Duodenal mucosa (tissue), 2 donors: ENCODE measurements around the gene FAR2.
"Not testable (repeated sequence)": the region's sequence is repeated elsewhere in the genome, so short reads cannot be mapped to it uniquely, and the experiment has no call there.

Experiments
- H3K27ac ChIP-seq: one replicate; pipeline ENCODE4 v1.7.0; 2013; ENCODE audit warnings: low read depth, low read length
- H3K27me3 ChIP-seq, 2 donors: one replicate each; pipeline ENCODE4 v1.7.0; 2013; ENCODE audit warnings: low read length in 2 of 2, control low read depth in 1 of 2; ENCODE audit not compliant: insufficient read depth in 2 of 2, control insufficient read depth in 1 of 2
- H3K36me3 ChIP-seq, 2 donors: one replicate each; pipeline ENCODE4 v1.7.0; 2013; ENCODE audit warnings: low read length in 2 of 2, control low read depth in 1 of 2; ENCODE audit not compliant: insufficient read depth in 2 of 2, control insufficient read depth in 1 of 2
- H3K4me1 ChIP-seq, 2 donors: one replicate each; pipeline ENCODE4 v1.7.0; 2013; ENCODE audit warnings: low read length in 2 of 2, control low read depth in 1 of 2; ENCODE audit not compliant: insufficient read depth in 2 of 2, control insufficient read depth in 1 of 2
- H3K4me3 ChIP-seq, 2 donors: one replicate each; pipeline ENCODE4 v1.7.0; 2013; ENCODE audit warnings: low read length in 2 of 2, low read depth in 1 of 2
- H3K9ac ChIP-seq, 2 donors: one replicate each; pipeline ENCODE4 v1.7.0; 2013; ENCODE audit warnings: low read length in 2 of 2, low read depth in 1 of 2
- H3K9me3 ChIP-seq, 2 donors: one replicate each; pipeline ENCODE4 v1.7.0; 2013; ENCODE audit warnings: low read length in 2 of 2, control low read depth in 1 of 2; ENCODE audit not compliant: control insufficient read depth in 1 of 2

FAR2 gene

GRCh38 chr12:29244159-29244765 lies 95.2 kb downstream of the FAR2 start:
- peaks cover 17 to 33% of the 10 kb centered on the region in 2 donors for H3K4me1 ChIP-seq
- no peak overlapping the region for H3K9ac ChIP-seq
- H3K27ac ChIP-seq, result no peak overlapping the region
- H3K4me3 ChIP-seq, result no peak overlapping the region
- no peaks in the 10 kb centered on the region for H3K36me3 ChIP-seq
- H3K9me3 ChIP-seq, result no peaks in the 10 kb centered on the region
- no peaks in the 10 kb centered on the region for H3K27me3 ChIP-seq

- Histone ChIP-seq H3K36me3 (no peaks in the 10 kb centered on the region), H3K4me3 (no peak overlapping the region), H3K9me3 (no peaks in the 10 kb centered on the region), H3K4me1 (peaks cover 17 to 33% of the 10 kb centered on the region in 2 donors), H3K27ac (no peak overlapping the region), H3K9ac (no peak overlapping the region), H3K27me3 (no peaks in the 10 kb centered on the region)
Observed at GRCh38 chr12:29245246-29245645, 96.2 kb downstream of the FAR2 start.

GRCh38 chr12:29249930-29250329 lies 100.9 kb downstream of the FAR2 start:
- H3K9ac ChIP-seq, result no peak overlapping the region
- H3K27me3 ChIP-seq, result no peaks in the 10 kb centered on the region
- no peak overlapping the region for H3K4me3 ChIP-seq
- no peak overlapping the region for H3K27ac ChIP-seq
- no peaks in the 10 kb centered on the region for H3K9me3 ChIP-seq
- H3K36me3 ChIP-seq, result no peaks in the 10 kb centered on the region
- H3K4me1 ChIP-seq, result peaks cover 0 to under 1% of the 10 kb centered on the region in 2 donors

- no peaks in the 10 kb centered on the region for H3K27me3 ChIP-seq
Observed at GRCh38 chr12:29253906-29254625, 105.0 kb downstream of the FAR2 start.

GRCh38 chr12:29255042-29255441 lies 106.0 kb downstream of the FAR2 start:
- Histone ChIP-seq H3K4me3 (no peak overlapping the region), H3K4me1 (peaks cover 0 to 4% of the 10 kb centered on the region in 2 donors), H3K27ac (no peak overlapping the region), H3K36me3 (no peaks in the 10 kb centered on the region), H3K9ac (no peak overlapping the region), H3K9me3 (no peaks in the 10 kb centered on the region), H3K27me3 (no peaks in the 10 kb centered on the region)

More at GRCh38 chr12:29253906-29254625, 105.0 kb downstream of the FAR2 start:
- Histone ChIP-seq H3K27ac (no peak overlapping the region), H3K4me1 (peaks cover 0 to 4% of the 10 kb centered on the region in 2 donors), H3K4me3 (no peak overlapping the region), H3K36me3 (no peaks in the 10 kb centered on the region), H3K9me3 (no peaks in the 10 kb centered on the region), H3K9ac (no peak overlapping the region)

GRCh38 chr12:29256598-29256997 lies 107.5 kb downstream of the FAR2 start:
- Histone ChIP-seq H3K9me3 (peaks cover 0 to 2% of the 10 kb centered on the region in 2 donors), H3K9ac (no peak overlapping the region), H3K4me1 (peaks cover 0 to 4% of the 10 kb centered on the region in 2 donors), H3K4me3 (no peak overlapping the region), H3K27ac (no peak overlapping the region), H3K27me3 (no peaks in the 10 kb centered on the region), H3K36me3 (no peaks in the 10 kb centered on the region)

GRCh38 chr12:29257687-29258086 lies 108.6 kb downstream of the FAR2 start:
- not testable (repeated sequence) for H3K27me3 ChIP-seq, H3K27ac ChIP-seq, H3K36me3 ChIP-seq, H3K4me3 ChIP-seq, H3K9ac ChIP-seq, H3K4me1 ChIP-seq, H3K9me3 ChIP-seq

GRCh38 chr12:29264424-29264823 lies 115.3 kb downstream of the FAR2 start:
- Histone ChIP-seq H3K4me3 (no peak overlapping the region), H3K27ac (no peak overlapping the region), H3K27me3 (no peaks in the 10 kb centered on the region)

GRCh38 chr12:29269706-29270408 lies 120.8 kb downstream of the FAR2 start:
- Histone ChIP-seq H3K9me3 (no peaks in the 10 kb centered on the region), H3K36me3 (peaks cover 0 to 5% of the 10 kb centered on the region in 2 donors), H3K9ac (no peak overlapping the region), H3K4me1 (no peaks in the 10 kb centered on the region), H3K4me3 (no peak overlapping the region), H3K27ac (no peak overlapping the region), H3K27me3 (no peaks in the 10 kb centered on the region)

More at GRCh38 chr12:29264424-29264823, 115.3 kb downstream of the FAR2 start:
- peaks cover 0 to 2% of the 10 kb centered on the region in 2 donors for H3K9me3 ChIP-seq
- no peaks in the 10 kb centered on the region for H3K36me3 ChIP-seq
- no peak overlapping the region for H3K9ac ChIP-seq
- H3K4me1 ChIP-seq, result no peaks in the 10 kb centered on the region

- peaks cover 0 to 5% of the 10 kb centered on the region in 2 donors for H3K36me3 ChIP-seq
- no peaks in the 10 kb centered on the region for H3K4me1 ChIP-seq
- H3K9me3 ChIP-seq, result no peaks in the 10 kb centered on the region
- no peaks in the 10 kb centered on the region for H3K27me3 ChIP-seq
- no peak overlapping the region for H3K4me3 ChIP-seq
- H3K9ac ChIP-seq, result no peak overlapping the region
- no peak overlapping the region for H3K27ac ChIP-seq
Observed at GRCh38 chr12:29270446-29270845, 121.4 kb downstream of the FAR2 start.
